Heart left ventricle (tissue), 13 donors: ENCODE measurements around the gene FAM20C.

Experiments used
- POLR2A ChIP-seq, 2 donors: fragments of 450-650 bp; IDR thresholded peaks; one replicate each; pipeline ENCODE4 v1.6.1; 2017; ENCODE audit warnings: antibody characterized with exemption in 2 of 2, mild to moderate bottlenecking in 2 of 2, moderate library complexity in 2 of 2
- TF ChIP-seq, protein P1 (sequence below), 12 donors: fragments of 200-600 bp; sonication (generic) in 4 of 12; IDR thresholded peaks; one replicate each; pipeline versions ENCODE4 v1.5.0 to v1.8.0; 2018 to 2022; ENCODE audit warnings: antibody characterized with exemption in 12 of 12, mild to moderate bottlenecking in 5 of 12
- donor health status: ischemic (EF 13 %, LVEDD 7.1; RV severe dilation, severe dysfunction).
- donor health status: DM: no; HTN: yes; CAD: no.
- donor health status: DM: no; HTN: no; CAD: no.
- donor health status: ischemic (EF 25% LVEDD 6.9; RV normal size, moderate dysfunction).
- donor health status: ischemic (EF 25% LVEDD 5.7; RV mildly dilated, moderate dysfunction).
- donor health status: ischemic (EF 35%, LVEDD 5.7; RV mildly dilated, moderate dysfunction).
- donor health status: nonischemic (EF 11% LVEDD 7.7; RV severe dilation, severe dysfunction).
- donor health status: DM: yes; HTN: yes; CAD: no.
- donor health status: PGD.
- donor health status: ischemic (EF 29% LVEDD 5.4; RV normal size, mild dysfunction).
- donor health status: nonischemic (EF 23%, LVEDD 6.1; RV moderate dilation, normal function).

DNA sequence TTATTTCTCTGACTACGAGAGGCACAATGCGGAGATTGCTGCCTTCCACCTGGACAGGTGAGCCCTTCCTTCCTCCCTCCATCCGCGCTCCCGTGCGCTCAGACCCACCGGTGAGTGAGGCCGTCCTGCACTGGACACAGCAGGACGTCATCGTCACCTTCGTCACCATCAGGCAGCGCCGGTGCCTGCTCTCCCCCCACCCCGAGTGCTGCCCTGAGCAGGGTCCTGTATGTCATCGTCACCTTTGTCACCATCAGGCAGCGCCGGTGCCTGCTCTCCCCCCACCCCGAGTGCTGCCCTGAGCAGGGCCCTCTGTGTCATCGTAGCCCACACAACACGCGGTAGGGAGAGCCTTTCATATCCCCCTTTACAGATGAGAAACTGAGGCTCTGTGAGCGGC, 54.1 kb downstream of the FAM20C start:
- TF ChIP-seq, protein P1, sequence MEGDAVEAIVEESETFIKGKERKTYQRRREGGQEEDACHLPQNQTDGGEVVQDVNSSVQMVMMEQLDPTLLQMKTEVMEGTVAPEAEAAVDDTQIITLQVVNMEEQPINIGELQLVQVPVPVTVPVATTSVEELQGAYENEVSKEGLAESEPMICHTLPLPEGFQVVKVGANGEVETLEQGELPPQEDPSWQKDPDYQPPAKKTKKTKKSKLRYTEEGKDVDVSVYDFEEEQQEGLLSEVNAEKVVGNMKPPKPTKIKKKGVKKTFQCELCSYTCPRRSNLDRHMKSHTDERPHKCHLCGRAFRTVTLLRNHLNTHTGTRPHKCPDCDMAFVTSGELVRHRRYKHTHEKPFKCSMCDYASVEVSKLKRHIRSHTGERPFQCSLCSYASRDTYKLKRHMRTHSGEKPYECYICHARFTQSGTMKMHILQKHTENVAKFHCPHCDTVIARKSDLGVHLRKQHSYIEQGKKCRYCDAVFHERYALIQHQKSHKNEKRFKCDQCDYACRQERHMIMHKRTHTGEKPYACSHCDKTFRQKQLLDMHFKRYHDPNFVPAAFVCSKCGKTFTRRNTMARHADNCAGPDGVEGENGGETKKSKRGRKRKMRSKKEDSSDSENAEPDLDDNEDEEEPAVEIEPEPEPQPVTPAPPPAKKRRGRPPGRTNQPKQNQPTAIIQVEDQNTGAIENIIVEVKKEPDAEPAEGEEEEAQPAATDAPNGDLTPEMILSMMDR (IDR thresholded peaks at IDR 0.05) = no peak
- TF ChIP-seq POLR2A (IDR thresholded peaks at IDR 0.05) = no peak
